Fibroblast of the aortic adventitia (primary cell): ENCODE data around the gene CRACR2B. TPM values are rescaled to one million over a fixed set of nuclear protein-coding genes. Genes with fewer than 3 reads are reported as not detected.
A peak's percentile ranks its signal among the peaks of the same experiment; 100 is the strongest.

Experiments
- DNase-seq: peaks from one replicate; pipeline ENCODE4 v3.0.0-alpha.2; 2010; ENCODE audit warnings: low read depth
- H3K4me3 ChIP-seq: 2 replicates; pipeline ENCODE4 v1.5.1; 2011; ENCODE audit warnings: low read depth, mild to moderate bottlenecking, control low read depth, low read length, moderate library complexity
- total RNA-seq: library from RNA; depleted of rRNA; stranded (reverse); fragments of >200 nt; gene quantifications from 2 replicates; pipeline ENCODE4 v1.2.3, GENCODE V29; 2012; ENCODE audit warnings: low replicate concordance
- TF ChIP-seq, protein P1 (sequence below): IDR thresholded peaks from 2 replicates; pipeline ENCODE4 v1.5.1; 2011; ENCODE audit warnings: mild to moderate bottlenecking, low read length, control low read depth, inconsistent platforms; ENCODE audit not compliant: insufficient read depth

The CRACR2B gene
- total RNA-seq, 1 donor, result 1.3 TPM

- TF ChIP-seq, protein P1, sequence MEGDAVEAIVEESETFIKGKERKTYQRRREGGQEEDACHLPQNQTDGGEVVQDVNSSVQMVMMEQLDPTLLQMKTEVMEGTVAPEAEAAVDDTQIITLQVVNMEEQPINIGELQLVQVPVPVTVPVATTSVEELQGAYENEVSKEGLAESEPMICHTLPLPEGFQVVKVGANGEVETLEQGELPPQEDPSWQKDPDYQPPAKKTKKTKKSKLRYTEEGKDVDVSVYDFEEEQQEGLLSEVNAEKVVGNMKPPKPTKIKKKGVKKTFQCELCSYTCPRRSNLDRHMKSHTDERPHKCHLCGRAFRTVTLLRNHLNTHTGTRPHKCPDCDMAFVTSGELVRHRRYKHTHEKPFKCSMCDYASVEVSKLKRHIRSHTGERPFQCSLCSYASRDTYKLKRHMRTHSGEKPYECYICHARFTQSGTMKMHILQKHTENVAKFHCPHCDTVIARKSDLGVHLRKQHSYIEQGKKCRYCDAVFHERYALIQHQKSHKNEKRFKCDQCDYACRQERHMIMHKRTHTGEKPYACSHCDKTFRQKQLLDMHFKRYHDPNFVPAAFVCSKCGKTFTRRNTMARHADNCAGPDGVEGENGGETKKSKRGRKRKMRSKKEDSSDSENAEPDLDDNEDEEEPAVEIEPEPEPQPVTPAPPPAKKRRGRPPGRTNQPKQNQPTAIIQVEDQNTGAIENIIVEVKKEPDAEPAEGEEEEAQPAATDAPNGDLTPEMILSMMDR, result no peak
- DNase-seq, result no peak
- H3K4me3 ChIP-seq, result no peak overlapping the region
Measured at GRCh38 chr11:867856-868358, 40.2 kb downstream of the CRACR2B start.

DNA sequence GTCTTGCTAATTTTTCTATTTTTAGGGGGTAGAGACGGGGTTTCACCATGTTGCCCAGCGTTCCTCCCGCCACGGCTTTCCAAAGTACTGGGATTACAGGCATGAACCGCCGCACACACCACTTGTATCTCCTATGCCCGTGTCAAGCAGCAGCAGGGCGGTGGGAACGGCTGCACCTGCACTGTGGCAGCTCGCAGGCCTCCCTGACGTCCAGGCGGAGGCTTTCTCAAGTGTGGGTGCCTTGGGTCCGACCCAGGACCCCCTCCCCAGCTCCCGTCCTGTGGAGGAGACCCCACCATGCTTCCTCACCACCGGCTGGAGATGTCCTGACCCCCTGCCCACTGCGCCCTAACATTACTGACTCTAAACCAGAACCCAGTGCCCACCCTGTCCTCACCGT lies 40.7 kb downstream of the CRACR2B start:
- TF ChIP-seq, protein P1, result no peak
- no peak for DNase-seq
- H3K4me3 ChIP-seq, result no peak overlapping the region

DNA sequence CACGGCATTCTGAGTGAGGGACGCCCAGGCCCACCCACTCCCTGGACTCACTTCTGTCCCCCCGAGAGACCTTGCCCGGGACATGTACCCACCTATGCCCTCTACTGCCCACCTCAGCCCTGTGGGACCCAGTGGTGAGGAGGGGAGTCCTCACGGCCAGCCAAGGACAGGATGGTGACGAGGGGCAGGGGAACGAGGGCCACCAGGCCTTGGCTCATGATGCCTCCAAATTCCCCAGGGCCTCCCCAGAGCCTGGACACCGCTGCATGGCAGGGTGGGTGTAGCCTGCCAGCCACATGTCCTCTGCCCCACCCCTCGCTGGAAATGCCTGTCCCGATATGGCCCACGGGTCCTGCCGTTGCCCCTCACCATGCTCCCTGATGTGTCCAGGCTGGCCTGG lies 41.1 kb downstream of the CRACR2B start:
- H3K4me3 ChIP-seq, result no peak overlapping the region
- no peak for DNase-seq
- TF ChIP-seq, protein P1, result no peak

DNA sequence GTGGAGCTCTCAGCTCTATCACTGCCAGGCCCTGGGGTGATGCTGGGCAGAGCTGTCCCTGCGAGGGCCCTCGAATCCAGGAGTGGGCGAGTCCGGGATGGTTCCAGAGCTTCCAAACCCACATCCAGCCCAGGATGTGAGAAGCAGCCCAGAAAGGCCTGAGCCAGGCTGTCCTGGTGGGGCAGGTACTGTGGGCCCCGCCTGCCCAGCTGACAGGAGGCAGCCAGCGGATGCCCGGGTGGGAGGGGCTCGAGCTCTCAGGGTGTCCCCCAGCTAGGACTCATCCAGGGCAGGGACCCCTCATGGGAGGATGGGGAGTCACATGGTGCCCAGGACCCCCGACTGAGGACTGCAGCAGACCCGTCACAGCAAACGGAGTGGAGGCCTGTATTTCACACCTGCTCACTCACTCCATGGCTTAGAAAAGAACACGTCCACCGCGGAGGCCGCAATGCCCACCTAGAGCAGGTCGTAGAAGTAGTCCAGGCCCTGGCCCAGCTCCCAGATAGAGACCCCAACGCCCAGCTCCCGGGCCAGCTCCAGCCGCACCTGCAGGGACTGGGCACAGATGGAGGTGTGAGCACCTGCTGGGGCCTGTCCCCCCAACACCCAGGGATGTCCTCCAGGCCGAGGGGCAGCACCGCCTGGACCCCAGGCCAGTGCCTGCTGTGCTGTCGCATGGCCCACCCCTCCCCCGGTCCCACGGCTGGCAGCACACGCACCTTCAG lies 41.8 kb downstream of the CRACR2B start:
- no peak overlapping the region for H3K4me3 ChIP-seq
- DNase-seq, result no peak
- TF ChIP-seq, protein P1, result no peak

DNA sequence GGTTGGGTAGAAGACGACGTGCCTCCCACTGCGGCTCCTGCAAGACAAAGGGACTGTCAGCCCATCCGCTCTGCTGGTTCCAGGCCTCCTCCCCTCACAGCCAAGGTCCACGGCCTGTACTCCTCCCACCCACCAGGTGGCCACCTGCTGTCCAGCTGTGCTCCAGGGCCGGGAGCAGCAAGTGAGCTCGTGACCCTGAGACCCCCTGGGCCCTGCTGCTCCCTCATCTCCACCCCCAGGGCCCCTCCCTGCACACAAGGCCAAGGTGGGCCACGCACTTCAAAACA lies 42.4 kb downstream of the CRACR2B start:
- TF ChIP-seq, protein P1, result peak; percentile 2
- no peak overlapping the region for H3K4me3 ChIP-seq
- no peak for DNase-seq

GRCh38 chr11:870418-870817 lies 42.7 kb downstream of the CRACR2B start:
- no peak overlapping the region for H3K4me3 ChIP-seq
- DNase-seq, result no peak
- TF ChIP-seq, protein P1, result no peak

DNA sequence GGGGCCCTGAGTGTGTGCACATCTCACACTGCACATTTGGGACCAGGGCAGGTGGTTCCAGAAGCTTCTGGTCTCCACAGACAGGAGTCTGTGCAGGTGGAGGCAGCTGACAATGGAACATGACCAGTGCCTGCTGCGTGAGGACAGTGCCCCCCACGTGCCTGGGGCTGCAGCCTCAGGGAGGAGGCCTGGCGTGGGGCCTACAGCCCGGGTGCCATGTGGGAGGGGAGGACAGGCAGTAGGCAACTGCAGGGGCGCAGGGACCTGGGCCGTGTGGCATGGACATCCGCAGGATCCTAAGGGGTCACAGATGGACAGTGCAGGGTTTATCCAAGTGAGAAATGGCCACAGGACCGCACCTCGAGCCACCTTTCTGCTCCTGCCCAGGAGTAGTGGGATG lies 43.8 kb downstream of the CRACR2B start:
- no peak for DNase-seq
- TF ChIP-seq, protein P1, result no peak
- no peak overlapping the region for H3K4me3 ChIP-seq
